Limb (tissue), 2 donors: Measurements from ENCODE around the gene EZH1.

Source experiments
- DNase-seq, 2 donors: peaks; one replicate each; pipeline ENCODE4 v3.0.0-alpha.2; 2016; ENCODE audit errors: extremely low spot score in 2 of 2

The EZH1 gene

GRCh38 chr17:42682722-42683403 lies 62.0 kb downstream of the EZH1 start:
- DNase-seq: peak; percentile 42 to 84

- DNase-seq: peak; percentile 76 to 83
Observed at GRCh38 chr17:42681976-42682721, 62.7 kb downstream of the EZH1 start, which contains the start of gene CNTNAP1. Gene CNTNAP1, plus strand, starts transcription at chr17:42682531. Its CDS starts 299 bp downstream, at chr17:42682830.

- DNase-seq: no peak
Observed at GRCh38 chr17:42680331-42680808, 64.5 kb downstream of the EZH1 start.

GRCh38 chr17:42679492-42680330 lies 65.1 kb downstream of the EZH1 start:
- peak; percentile 79 to 87 for DNase-seq

DNA sequence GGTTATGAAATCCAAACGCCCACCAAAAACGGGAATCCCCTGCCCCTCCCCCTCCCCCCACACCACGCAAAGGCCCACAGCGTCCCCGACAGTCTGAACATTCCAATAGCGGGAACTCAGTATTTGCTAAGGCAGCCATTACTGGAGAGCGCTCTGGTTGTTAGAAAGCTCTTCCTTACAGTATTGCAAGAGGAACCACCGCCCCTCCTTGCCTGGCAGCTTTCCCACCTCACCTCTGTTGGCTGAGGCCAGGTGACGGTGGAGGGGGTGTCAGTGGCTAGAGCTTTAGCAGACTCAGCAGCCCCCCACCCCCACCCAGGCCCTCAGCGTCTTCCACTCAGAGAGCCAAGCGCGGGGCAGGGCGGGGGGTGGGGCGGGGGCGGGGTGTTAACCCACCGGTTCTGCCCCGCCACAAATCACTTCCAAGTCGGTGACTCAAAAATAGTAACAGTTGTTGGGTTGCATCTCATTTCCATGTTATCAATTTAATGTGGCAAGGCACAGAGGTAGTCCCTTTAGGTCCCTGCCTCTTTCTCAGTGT lies 65.8 kb downstream of the EZH1 start:
- DNase-seq: peak; percentile 51 to 76

DNA sequence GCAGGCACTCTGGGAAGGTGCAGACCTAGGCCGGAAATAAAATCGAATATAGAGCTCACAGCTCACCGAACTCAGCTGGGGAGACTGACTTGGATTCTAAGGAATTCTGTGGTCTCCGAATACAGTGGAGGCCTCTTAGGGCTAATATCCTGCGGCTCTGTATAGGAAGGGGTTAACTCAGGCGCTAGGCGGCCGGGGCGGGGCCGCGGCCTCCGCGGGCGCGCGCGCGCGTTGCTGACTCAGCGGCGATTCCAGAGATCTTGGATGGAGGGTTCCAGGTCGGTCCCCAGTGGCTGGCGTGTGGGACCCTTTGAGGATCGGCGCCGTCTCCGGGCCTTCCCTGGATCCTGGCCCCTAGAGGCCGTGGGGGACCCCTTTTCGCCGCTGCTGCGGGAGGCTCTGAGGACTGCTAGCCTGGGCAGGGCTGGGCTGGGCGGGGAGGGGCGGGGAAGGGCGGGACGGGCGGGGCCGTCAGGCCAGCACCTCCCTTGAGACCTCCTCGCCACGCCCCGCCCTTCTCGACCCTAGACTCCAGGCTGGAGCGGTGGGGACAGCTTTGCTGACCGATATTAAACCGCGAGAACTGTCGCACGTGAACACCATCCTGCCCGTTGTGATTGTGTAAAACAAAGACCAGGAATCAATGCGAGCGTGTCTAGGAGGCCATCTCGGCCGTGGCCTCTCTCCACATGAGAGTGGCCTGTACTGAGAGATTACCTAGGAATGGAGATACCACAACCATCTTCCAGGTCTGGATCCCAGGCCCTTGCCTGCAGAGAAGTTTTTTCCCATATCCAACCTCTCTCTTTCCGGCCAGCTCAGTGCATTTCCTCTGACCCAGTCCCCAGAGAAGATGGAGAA lies 66.7 kb downstream of the EZH1 start:
- peak; percentile 91 to 93 for DNase-seq

DNA sequence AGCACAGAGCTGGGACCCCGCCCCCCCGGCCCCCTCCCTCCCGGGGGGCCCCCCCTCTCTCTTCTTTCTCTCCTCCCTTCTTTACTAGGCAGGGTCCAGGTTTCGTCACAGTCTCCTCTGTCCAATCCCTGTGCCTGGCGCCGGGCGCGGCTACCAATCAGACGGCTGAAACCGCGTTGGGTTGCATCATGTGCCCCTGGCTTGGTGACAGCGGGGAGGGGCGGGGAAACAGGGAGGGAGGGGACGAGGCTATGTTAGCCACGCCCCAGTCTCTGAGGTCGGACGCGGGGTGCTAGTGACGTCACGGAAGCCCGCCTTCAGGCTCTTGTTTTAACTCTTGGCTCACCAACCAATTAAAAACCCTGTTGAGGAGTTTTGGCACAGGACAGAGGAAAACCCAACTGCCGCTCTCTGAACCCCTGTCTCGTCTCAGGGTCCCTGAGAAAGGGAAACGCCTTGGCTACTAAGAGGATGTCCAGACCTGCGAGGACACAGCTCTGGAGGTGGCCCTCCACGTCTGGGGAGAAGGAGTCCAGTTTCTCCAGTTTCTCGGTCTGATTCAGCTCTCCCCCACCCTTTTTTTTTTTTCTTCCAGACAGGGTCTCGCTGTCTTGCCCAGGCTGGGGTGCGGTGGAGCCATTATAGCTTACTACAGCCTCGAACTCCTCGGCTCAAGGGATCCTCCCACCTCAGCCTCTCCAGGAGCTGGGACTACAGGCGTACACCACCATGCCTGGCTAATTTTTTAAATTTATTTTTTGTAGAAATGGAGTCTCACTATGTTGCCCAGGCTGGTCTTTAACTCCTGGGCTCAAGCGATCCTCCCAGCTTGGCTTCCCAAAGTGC lies 67.6 kb downstream of the EZH1 start:
- DNase-seq: peak; percentile 100

- no peak for DNase-seq
Observed at GRCh38 chr17:42676424-42677011, 68.3 kb downstream of the EZH1 start, which contains the start of gene PLEKHH3. Gene PLEKHH3, minus strand, starts transcription at chr17:42676994. Its CDS starts 431 bp downstream, at chr17:42676563.

DNA sequence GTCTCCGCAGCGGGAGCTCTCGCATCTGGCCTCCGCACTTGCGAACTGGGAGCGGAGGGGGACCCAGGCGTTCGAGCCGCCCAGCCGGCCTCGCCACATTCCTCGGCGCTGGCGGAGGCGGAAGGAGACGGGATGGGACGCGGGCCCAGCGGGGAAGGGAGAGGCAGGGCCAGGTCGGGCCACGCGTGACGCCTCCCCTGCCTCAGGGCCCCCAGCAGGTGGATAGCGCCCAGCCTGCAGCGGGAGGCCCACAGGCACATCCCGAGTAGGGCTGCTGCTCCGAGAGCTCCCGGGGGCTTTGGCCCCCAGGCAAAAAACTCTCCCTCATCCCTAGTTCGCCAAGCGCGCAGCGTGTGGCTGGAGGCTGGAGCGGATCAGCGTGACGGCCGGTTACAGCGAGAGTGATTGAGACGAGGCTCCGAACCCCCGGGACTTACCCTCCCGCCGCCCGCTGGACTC lies 68.8 kb downstream of the EZH1 start:
- DNase-seq: no peak

GRCh38 chr17:42675348-42675964 lies 69.4 kb downstream of the EZH1 start:
- DNase-seq: peak in 1 of 2 donors; percentile 70

- DNase-seq: peak in 1 of 2 donors; percentile 54
Observed at GRCh38 chr17:42674755-42675347, 70.0 kb downstream of the EZH1 start.

GRCh38 chr17:42673885-42674754 lies 70.7 kb downstream of the EZH1 start:
- DNase-seq: peak in 1 of 2 donors; percentile 52

DNA sequence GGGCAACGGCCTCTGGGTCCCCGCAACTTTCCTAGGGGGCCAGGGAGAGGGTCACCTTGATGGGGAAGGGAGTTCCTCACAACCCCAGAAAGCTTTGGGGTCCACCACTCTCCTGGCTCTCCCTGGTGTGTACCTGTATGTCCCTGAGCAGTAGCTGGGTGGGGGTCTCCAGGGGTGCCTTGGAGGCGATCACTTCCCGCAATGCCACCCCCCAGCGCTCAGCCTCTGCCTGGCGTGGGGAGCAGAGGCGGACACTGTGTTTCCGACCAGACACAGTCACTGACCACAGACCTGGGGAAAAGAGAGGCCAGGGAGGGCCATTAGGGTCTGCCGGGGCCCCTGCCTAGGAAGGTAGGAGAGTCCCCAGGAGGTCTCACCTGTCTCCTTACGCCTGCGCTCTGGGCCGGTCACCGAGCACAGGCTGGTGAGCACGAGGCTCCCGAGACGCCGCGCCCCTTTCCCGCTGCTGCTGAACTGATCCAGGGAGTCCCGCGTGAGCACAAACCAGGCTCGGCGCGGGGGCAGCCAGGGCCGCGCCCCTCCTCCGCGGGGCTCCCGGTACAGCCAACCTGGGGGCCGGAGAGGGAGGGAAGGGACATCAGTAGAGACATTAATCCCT lies 71.5 kb downstream of the EZH1 start:
- no peak for DNase-seq

DNA sequence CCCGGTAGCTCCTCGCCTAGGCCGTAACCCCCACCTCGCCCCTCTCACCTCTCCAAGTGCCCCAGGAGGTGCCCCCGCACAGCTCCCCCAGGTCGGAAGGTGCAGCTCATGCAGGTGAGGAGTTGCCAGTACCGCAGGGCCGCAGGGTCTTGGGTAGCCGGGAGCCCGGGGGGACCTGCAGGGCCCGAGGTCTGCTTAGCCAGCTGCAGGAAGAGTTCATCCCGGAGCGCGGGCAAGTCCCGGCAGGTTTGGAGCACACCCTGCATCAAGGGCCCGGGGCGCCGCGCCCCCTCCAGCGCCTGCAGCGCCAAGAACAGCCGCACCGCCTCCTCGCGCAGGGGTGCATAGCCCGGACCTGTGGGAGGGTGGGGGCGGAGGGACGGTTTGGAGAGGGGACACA lies 72.8 kb downstream of the EZH1 start:
- no peak for DNase-seq

GRCh38 chr17:42670789-42671657 lies 73.8 kb downstream of the EZH1 start:
- DNase-seq: no peak
